ENCODE data around the gene SLIT3. TPM values are rescaled to one million over a fixed set of nuclear protein-coding genes. Genes with fewer than 3 reads are reported as not detected.

Gene SLIT3
- total and polyA plus RNA-seq, 9 of the 15 experiments (the other 6 are each of a cell fraction or from before 2014, with no cell fraction given): 0.01 to 0.04 TPM; not detected in 7

DNA sequence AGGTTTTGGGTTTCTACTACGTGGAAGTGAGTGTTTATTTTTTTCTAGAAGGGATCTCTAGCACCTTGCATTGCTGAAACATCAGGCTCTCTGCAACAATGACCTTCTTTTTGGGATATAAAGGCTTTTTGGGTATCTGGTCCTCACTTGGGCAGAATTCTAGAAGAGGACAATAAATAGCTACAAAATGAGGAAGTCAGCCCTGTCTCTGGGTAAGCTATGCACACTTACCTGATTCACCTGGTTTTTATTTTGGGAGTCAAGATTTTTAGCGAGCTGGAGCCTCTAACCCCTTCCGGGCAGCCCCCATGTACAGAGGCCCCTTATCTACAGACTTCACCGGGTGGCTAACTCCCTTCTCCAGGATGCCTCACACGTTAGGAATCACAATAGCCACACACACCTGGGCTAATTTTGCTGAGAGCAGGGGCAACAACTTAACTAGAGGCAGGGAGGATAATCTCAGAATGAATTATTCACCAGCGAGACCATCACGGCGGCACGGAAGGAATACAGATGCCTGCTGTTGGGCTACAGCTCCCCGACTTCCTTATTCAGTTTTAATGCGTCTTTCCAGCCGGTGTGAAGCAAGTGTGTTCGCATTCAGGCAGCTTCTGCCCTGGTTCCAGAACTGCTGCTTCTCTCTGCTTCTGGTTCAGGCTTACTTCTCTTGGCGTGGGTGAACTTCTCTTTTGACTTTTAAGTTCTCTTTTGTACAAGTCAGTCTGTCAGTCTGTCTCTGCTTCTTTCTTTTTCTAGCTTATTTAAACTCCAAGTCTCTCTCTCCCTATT, 380.7 kb downstream of the SLIT3 start:
- DNase-seq (ENCODE audit: extremely low read depth in 1 of 4, low spot score in 3 of 4) (no peak), ATAC-seq (no peak), FAIRE-seq (no peak)
- intact Hi-C loops (cut with micrococcal nuclease) (no loop called here), in situ Hi-C loops (cut with MboI) (no loop called here)
- WGBS (ENCODE audit: insufficient coverage, low coverage, missing lambda C conversion rate): under 1% methylated on average over 14 of the region's 14 CpGs
- Histone ChIP-seq H3K36me3 (ENCODE audit: control insufficient read depth, insufficient read depth, low read length) (no peaks in the 10 kb centered on the region), H3K9me1 (ENCODE audit: control insufficient read depth, insufficient read depth, low read length) (no peaks in the 10 kb centered on the region), H4K20me1 (replicated peaks; ENCODE audit: control insufficient read depth, insufficient read depth, low read length) (no peaks in the 10 kb centered on the region), H3K4me2 (ENCODE audit: insufficient read depth, low read length) (no peak overlapping the region), H3K4me3 (no peak overlapping the region), H3K27me3 (ENCODE audit: control insufficient read depth in 2 of 2, insufficient read depth in 2 of 2, low read length in 2 of 2) (peaks cover 3 to 12% of the 10 kb centered on the region in 2 experiments; a peak in 4 of 5 replicates), H2AFZ (ENCODE audit: low read depth, low read length) (no peak overlapping the region), H3K9me3 (replicated peaks; ENCODE audit: control insufficient read depth, insufficient read depth, low read depth, low read length) (no peaks in the 10 kb centered on the region), H3K27ac (ENCODE audit: extremely low read depth, low read depth, low read length) (no peak overlapping the region), H3K9ac (ENCODE audit: insufficient read depth in 1 of 2, low read depth in 2 of 2, low read length in 2 of 2) (no peak overlapping the region), H3K4me1 (replicated peaks in 1 of 2; ENCODE audit: control insufficient read depth in 2 of 2, insufficient read depth in 2 of 2, low read length in 2 of 2) (no peaks in the 10 kb centered on the region), H3K79me2 (ENCODE audit: control insufficient read depth, insufficient read depth, low read length) (no peaks in the 10 kb centered on the region)
- ChIA-PET POLR2A (interaction anchor here (0.8 to 1.2 kb wide), 2 partner anchors 10 to 941 kb away, joined by 3 read pairs; no protein-coding TSS in a partner anchor), CTCF (ENCODE audit: low intra/inter-chr PET ratio) (no interaction called here)
- BruUV-seq (replicated peaks): no TSS peak
- TF ChIP-seq PHF21A (IDR thresholded peaks at IDR 0.05; ENCODE audit: borderline replicate concordance, low read depth) (no peak), POLR2G (IDR thresholded peaks at IDR 0.05; ENCODE audit: low read depth, low read length) (no peak), SMARCA5 (IDR thresholded peaks at IDR 0.05) (no peak), SPI1 (IDR thresholded peaks at IDR 0.05; ENCODE audit: borderline replicate concordance, low read depth, low read length) (peak; percentile 61; the same call in 1 of the 2 replicates), THRAP3 (IDR thresholded peaks at IDR 0.05; ENCODE audit: borderline replicate concordance) (no peak), DACH1 (IDR thresholded peaks at IDR 0.05; ENCODE audit: partially characterized antibody) (no peak)
- TF ChIP-seq, protein P1, sequence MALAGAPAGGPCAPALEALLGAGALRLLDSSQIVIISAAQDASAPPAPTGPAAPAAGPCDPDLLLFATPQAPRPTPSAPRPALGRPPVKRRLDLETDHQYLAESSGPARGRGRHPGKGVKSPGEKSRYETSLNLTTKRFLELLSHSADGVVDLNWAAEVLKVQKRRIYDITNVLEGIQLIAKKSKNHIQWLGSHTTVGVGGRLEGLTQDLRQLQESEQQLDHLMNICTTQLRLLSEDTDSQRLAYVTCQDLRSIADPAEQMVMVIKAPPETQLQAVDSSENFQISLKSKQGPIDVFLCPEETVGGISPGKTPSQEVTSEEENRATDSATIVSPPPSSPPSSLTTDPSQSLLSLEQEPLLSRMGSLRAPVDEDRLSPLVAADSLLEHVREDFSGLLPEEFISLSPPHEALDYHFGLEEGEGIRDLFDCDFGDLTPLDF (CRISPR knock-in tag; IDR thresholded peaks at IDR 0.05): no peak
- TF ChIP-seq, protein P2, sequence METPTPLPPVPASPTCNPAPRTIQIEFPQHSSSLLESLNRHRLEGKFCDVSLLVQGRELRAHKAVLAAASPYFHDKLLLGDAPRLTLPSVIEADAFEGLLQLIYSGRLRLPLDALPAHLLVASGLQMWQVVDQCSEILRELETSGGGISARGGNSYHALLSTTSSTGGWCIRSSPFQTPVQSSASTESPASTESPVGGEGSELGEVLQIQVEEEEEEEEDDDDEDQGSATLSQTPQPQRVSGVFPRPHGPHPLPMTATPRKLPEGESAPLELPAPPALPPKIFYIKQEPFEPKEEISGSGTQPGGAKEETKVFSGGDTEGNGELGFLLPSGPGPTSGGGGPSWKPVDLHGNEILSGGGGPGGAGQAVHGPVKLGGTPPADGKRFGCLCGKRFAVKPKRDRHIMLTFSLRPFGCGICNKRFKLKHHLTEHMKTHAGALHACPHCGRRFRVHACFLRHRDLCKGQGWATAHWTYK (CRISPR knock-in tag; IDR thresholded peaks at IDR 0.05): no peak
- TF ChIP-seq, protein P3, sequence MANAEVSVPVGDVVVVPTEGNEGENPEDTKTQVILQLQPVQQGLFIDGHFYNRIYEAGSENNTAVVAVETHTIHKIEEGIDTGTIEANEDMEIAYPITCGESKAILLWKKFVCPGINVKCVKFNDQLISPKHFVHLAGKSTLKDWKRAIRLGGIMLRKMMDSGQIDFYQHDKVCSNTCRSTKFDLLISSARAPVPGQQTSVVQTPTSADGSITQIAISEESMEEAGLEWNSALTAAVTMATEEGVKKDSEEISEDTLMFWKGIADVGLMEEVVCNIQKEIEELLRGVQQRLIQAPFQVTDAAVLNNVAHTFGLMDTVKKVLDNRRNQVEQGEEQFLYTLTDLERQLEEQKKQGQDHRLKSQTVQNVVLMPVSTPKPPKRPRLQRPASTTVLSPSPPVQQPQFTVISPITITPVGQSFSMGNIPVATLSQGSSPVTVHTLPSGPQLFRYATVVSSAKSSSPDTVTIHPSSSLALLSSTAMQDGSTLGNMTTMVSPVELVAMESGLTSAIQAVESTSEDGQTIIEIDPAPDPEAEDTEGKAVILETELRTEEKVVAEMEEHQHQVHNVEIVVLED (CRISPR knock-in tag; IDR thresholded peaks at IDR 0.05): no peak
